NT2/D1 (cell line): ENCODE results near the gene ARHGAP30.

ENCODE experiments used
- DNase-seq: peaks from one replicate; pipeline ENCODE4 v3.0.0-alpha.2; 2011; ENCODE audit warnings: low read depth, low spot score
- H3K27me3 ChIP-seq: 2 replicates; pipeline ENCODE4 v1.6.0; 2011; ENCODE audit warnings: mild to moderate bottlenecking; ENCODE audit not compliant: insufficient read length, insufficient read depth
- H3K36me3 ChIP-seq: 2 replicates; pipeline ENCODE4 v1.6.1; 2011; ENCODE audit warnings: mild to moderate bottlenecking, low read length, mixed read lengths; ENCODE audit not compliant: insufficient read depth, insufficient read length
- H3K4me1 ChIP-seq: 2 replicates; pipeline ENCODE4 v1.5.1; 2011; ENCODE audit not compliant: insufficient read depth, insufficient read length
- H3K4me3 ChIP-seq: 2 replicates; pipeline ENCODE4 v1.5.1; 2011; ENCODE audit warnings: low read depth; ENCODE audit not compliant: insufficient read length
- H3K9ac ChIP-seq: 2 replicates; pipeline ENCODE4 v1.6.0; 2011; ENCODE audit warnings: low read depth; ENCODE audit not compliant: insufficient read length
- H3K9me3 ChIP-seq: 2 replicates; pipeline ENCODE4 v1.5.1; 2011; ENCODE audit warnings: mild to moderate bottlenecking, low read length; ENCODE audit not compliant: insufficient read depth
- SUZ12 ChIP-seq: IDR thresholded peaks from 2 replicates; pipeline ENCODE4 v1.6.1; 2011; ENCODE audit not compliant: insufficient read length, insufficient read depth; ENCODE audit errors: extremely low read depth
- YY1 ChIP-seq: IDR thresholded peaks from 2 replicates; pipeline ENCODE4 v1.6.1; 2011; ENCODE audit not compliant: insufficient read length, insufficient read depth
- ZNF274 ChIP-seq: IDR thresholded peaks from 2 replicates; pipeline ENCODE4 v1.6.1; 2011; ENCODE audit warnings: mild to moderate bottlenecking, low read depth, low read length

The ARHGAP30 gene

DNA sequence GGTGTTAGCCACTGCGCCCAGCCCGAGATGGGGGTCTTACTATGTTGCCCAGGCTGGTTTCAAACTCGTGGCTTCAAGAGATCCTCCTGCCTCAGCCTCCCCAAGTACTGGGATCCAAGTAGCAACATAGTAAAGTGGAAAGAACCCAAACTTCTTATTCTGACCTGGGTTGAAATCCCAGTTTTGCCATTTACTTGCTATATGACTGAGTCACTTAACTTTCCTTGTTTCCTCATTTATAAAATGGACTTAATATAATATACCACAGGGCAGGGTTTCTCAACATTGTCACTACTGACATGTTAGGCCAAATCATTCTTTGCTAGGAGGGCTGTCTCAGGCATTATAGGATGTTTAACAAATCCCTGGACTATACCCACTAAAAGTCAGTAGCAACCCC is 41.4 kb upstream of the ARHGAP30 start:
- Histone ChIP-seq H3K27me3 (no peaks in the 10 kb centered on the region), H3K36me3 (peaks cover 65% of the 10 kb centered on the region), H3K9me3 (no peaks in the 10 kb centered on the region), H3K4me1 (no peaks in the 10 kb centered on the region), H3K4me3 (no peak overlapping the region), H3K9ac (no peak overlapping the region)
- TF ChIP-seq YY1 (no peak), ZNF274 (no peak), SUZ12 (no peak)
- no peak for DNase-seq

DNA sequence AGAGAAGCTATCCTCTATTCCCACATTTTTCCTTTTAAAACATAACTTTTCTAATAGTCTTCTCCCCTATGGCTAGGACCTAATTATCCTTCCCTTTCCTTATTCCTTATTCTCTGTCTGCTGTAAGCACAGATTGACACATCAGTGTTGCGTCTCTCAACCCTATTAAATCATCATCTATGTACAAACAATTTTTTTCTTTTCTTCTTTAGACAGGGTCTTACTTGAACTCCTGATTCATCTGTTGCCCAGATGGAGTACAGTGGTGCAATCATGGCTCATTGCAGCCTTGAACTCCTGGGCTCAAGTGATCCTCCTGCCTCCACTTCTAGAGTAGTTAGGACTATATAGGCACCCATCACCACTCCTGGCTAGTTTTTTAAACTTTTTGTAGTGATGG is 36.7 kb upstream of the ARHGAP30 start:
- H3K4me1 ChIP-seq, result no peaks in the 10 kb centered on the region
- H3K9me3 ChIP-seq, result no peaks in the 10 kb centered on the region
- peaks cover 56% of the 10 kb centered on the region for H3K36me3 ChIP-seq
- no peaks in the 10 kb centered on the region for H3K27me3 ChIP-seq
- no peak overlapping the region for H3K4me3 ChIP-seq
- no peak for DNase-seq
- TF ChIP-seq ZNF274 (no peak), YY1 (no peak), SUZ12 (no peak)
- H3K9ac ChIP-seq, result no peak overlapping the region

DNA sequence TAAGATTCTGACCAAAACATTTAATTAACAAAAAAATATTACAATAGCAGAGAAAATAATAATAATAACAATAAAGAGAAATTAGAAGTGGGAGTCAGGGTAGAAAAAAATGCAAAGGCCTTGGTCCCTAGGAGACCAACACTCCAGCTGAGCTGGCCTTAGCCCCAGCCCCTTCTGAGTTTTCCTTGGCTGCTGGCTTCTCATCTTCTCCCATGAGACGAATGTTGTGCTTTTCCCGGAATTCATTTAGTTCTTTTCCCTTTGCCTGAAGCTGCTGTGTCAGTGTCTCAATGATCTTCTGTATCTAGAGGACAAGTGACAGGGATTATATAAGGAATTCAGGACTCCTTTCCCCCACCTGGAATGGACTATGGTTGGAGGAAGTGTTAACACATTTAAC is 30.9 kb upstream of the ARHGAP30 start:
- H3K9ac ChIP-seq, result no peak overlapping the region
- H3K9me3 ChIP-seq, result no peaks in the 10 kb centered on the region
- no peaks in the 10 kb centered on the region for H3K27me3 ChIP-seq
- no peak overlapping the region for H3K4me3 ChIP-seq
- peaks cover 47% of the 10 kb centered on the region for H3K36me3 ChIP-seq
- no peak for TF ChIP-seq ZNF274
- TF ChIP-seq SUZ12, result no peak
- no peak for TF ChIP-seq YY1
- DNase-seq, result no peak
- H3K4me1 ChIP-seq, result peaks cover 3% of the 10 kb centered on the region

DNA sequence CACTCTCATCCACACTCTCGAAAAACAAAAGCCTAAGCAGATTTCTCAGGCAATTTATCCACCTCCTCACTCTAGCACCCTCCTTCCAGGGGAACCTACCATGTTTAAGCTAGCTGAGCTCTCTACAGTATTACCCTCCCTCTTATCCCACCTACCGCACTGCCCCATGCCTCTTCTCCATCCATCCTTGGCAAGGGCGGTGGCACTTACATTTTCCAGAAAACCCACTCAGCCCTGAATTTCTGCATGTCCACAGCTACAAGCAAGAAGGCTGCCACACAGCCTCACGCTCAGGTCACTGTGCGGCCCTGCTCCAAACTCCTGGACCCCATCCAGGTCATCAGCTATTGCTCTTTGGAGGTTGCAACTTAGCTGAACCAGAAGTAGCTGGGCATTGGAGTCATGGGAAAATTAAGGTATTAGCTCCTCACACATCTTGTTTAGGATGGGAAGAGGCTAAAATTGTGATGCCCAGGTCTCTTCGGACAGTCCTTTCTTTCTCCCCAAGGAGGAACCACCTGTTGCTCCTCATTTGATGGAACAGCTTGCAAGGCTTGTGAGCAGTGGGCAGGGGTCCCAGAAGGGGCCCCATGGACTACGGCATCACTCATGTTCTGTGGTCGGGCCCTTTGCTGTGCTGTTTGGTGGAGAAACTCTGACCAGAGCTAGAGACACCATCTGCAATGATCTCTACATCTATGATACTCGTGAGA is 29.6 kb upstream of the ARHGAP30 start:
- peaks cover 3% of the 10 kb centered on the region for H3K4me1 ChIP-seq
- no peaks in the 10 kb centered on the region for H3K9me3 ChIP-seq
- no peak for DNase-seq
- TF ChIP-seq YY1 (no peak), SUZ12 (no peak), ZNF274 (no peak)
- peak overlapping the region; percentile 96 for H3K9ac ChIP-seq
- H3K4me3 ChIP-seq, result peak overlapping the region; percentile 89
- H3K27me3 ChIP-seq, result no peaks in the 10 kb centered on the region
- H3K36me3 ChIP-seq, result peaks cover 43% of the 10 kb centered on the region

DNA sequence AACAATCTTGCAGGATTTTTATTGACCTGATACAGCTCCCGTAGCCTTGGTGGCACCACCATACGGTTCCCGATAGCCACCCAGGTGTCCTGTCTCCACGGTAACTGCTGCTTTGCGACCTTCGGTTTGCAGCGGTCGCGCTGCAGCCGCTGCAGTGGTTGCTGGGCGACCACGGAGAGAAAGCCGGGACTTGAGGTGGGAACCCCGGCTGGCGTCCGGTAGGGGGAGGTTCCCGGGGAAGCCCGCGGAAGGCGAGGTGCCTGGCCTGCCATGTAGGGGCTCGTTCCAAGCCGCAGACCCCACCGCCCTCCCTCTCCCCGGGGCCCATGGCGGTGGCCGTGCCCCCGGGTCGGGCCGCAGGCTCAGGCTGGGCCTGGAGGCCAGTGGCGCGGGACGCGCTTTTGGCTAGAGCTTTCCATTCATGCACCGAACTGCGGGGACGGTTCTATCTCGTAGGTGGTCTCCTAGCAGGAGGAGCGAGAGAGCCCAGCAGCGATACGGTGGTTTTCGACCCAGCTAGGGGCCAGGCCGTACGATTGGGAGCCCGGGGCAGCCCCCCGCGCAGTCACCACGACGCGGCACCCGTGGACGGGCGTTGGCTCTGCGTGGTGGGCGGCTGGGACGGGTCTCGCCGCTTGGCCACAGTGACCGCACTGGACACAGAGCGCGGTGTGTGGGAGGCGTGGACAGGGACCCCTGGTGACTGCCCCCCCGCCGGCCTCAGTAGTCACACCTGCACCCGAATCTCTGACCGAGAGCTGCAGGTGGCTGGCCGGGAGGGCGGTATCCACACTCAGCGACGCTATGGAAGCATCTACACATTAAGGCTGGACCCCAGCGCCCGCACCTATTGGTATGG is 28.7 kb upstream of the ARHGAP30 start, which contains the start of gene KLHDC9:
TSS of gene KLHDC9 (plus strand) at position 152 of the 859 bp plus-strand sequence. CDS start at position 327, 175 bp downstream.
- Histone ChIP-seq H3K36me3 (peaks cover 38% of the 10 kb centered on the region), H3K9ac (peak within 1 kb of the TSS; percentile 96), H3K27me3 (no peaks in the 10 kb centered on the region), H3K4me1 (peaks cover 3% of the 10 kb centered on the region), H3K9me3 (no peaks in the 10 kb centered on the region), H3K4me3 (peak within 1 kb of the TSS; percentile 89)
- TF ChIP-seq SUZ12 (no peak), ZNF274 (no peak), YY1 (no peak)
- DNase-seq, result peak; percentile 98

DNA sequence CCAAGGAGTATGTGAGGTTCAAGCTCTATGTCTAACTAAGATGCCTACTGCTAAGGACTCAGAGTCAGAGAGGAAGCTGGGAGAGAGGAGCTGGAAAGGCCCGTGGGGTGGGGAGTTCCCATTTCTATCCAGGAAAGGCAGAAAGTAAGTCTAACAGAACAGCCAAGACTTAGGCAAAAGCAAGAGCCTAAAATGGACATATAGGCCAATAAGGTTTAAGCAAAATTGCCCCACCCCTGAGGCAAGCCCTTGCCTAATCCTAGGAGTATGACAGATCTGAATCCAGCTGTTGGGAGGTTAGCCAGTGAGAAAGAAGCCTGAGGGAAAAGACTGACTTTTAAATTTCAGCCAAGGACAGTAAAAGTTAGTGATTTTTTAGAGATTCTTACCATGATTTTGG is 26.8 kb upstream of the ARHGAP30 start:
- Histone ChIP-seq H3K27me3 (no peaks in the 10 kb centered on the region), H3K9me3 (no peaks in the 10 kb centered on the region), H3K9ac (no peak overlapping the region), H3K36me3 (peaks cover 25% of the 10 kb centered on the region), H3K4me1 (peaks cover 3% of the 10 kb centered on the region), H3K4me3 (no peak overlapping the region)
- TF ChIP-seq YY1 (no peak), SUZ12 (no peak), ZNF274 (no peak)
- DNase-seq, result no peak

DNA sequence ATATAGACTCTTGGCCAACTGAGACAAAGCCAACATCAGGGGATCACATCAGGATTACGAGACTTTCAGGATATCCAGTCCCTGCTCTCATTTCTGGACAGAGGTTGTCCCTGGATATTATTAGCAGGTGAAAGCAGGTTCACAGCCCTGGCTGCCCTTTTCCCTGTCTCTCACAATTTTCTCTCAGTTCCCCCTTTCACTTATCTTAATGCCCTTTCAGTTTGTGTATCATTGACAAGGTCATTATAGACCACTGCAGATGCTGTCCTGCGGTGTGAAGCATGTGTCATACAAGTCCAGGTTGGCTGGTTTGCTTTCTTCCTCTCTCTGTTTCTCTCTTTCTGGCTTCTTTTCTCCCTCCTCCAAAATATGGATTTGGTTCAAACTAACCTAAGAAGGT is 26.3 kb upstream of the ARHGAP30 start:
- Histone ChIP-seq H3K9me3 (no peaks in the 10 kb centered on the region), H3K36me3 (peaks cover 20% of the 10 kb centered on the region), H3K4me1 (peaks cover 3% of the 10 kb centered on the region), H3K27me3 (no peaks in the 10 kb centered on the region), H3K4me3 (no peak overlapping the region), H3K9ac (no peak overlapping the region)
- TF ChIP-seq ZNF274, result no peak
- TF ChIP-seq YY1, result no peak
- TF ChIP-seq SUZ12, result no peak
- no peak for DNase-seq
